HepG2 (cell line): Measurements from ENCODE around the gene C1QL2. TPM values are rescaled to one million over a fixed set of nuclear protein-coding genes. Genes with fewer than 3 reads are reported as not detected.

Experiments
- ETV5 ChIP-seq: IDR thresholded peaks from 2 replicates; pipeline ENCODE4 v1.6.1; 2018; ENCODE audit warnings: missing biosample characterization, missing genetic modification reagents, inconsistent platforms, borderline replicate concordance
- HOXA5 ChIP-seq: sonication (generic); formaldehyde crosslinking; IDR thresholded peaks from 2 replicates; pipeline ENCODE4 v1.4.0; 2020; ENCODE audit warnings: missing genetic modification reagents
- RARA ChIP-seq: IDR thresholded peaks from 2 replicates; pipeline ENCODE4 v1.6.1; 2016; ENCODE audit warnings: missing genetic modification reagents, missing compliant biosample characterization
- SOX13 ChIP-seq, 3 experiments: fragments of 450-650 bp in 1 of 3; sonication (generic) in 1 of 3; formaldehyde crosslinking in 1 of 3; IDR thresholded peaks in 2 of 3; conservative IDR thresholded peaks in 1 of 3; 2 replicates each; pipeline versions ENCODE4 v1.5.0 to v1.6.1; 2016 to 2020; ENCODE audit warnings: antibody characterized with exemption in 1 of 3, mild to moderate bottlenecking in 1 of 3, missing compliant biosample characterization in 1 of 3, missing genetic modification reagents in 1 of 3, moderate library complexity in 1 of 3
- ZNF317 ChIP-seq: sonication (generic); formaldehyde crosslinking; IDR thresholded peaks from 2 replicates; pipeline ENCODE4 v1.5.0; 2020; ENCODE audit warnings: mild to moderate bottlenecking, missing genetic modification reagents
- ZNF318 ChIP-seq: sonication (generic); formaldehyde crosslinking; IDR thresholded peaks from 2 replicates; pipeline ENCODE4 v1.4.0; 2020; ENCODE audit warnings: mild to moderate bottlenecking, missing genetic modification reagents
- polyA plus RNA-seq, 8 experiments: library from polyadenylated mRNA; depleted of rRNA in 3 of 8; stranded (reverse) in 7 of 8; unstranded in 1 of 8; fragments of >200 nt; fragmentation: Illumina TruSeq in 4 of 8; extraction: Trizol in 4 of 8; gene quantifications; 2 replicates each; pipeline versions ENCODE4 v1.2.1 to v1.2.3, GENCODE V29; 2011 to 2016; ENCODE audit warnings: low read depth in 4 of 8, missing spikeins in 1 of 8, mixed read lengths in 1 of 8; ENCODE audit not compliant: insufficient read depth in 1 of 8
- total RNA-seq, 5 experiments: library from RNA; depleted of rRNA; stranded (reverse); fragments of >200 nt; fragmentation: Illumina TruSeq; extraction: Trizol; gene quantifications; 2 replicates each; pipeline ENCODE4 v1.2.3, GENCODE V29; 2016; ENCODE audit warnings: low read depth in 1 of 5

C1QL2 gene
- total and polyA plus RNA-seq, 2 of the 13 experiments (the other 11 are each of a cell fraction or from before 2014, with no cell fraction given): not detected

GRCh38 chr2:119170504-119170903, 12.0 kb upstream of the C1QL2 start (continued):
- TF ChIP-seq RARA (CRISPR knock-in tag): no peak
- TF ChIP-seq SOX13 (IDR thresholded peaks at IDR 0.05): no peak
- TF ChIP-seq SOX13 (CRISPR knock-in tag; conservative IDR thresholded peaks at IDR 0.05 in 1 of 2, IDR thresholded peaks at IDR 0.05 in 1 of 2): no peak
- TF ChIP-seq ZNF318 (CRISPR knock-in tag): no peak
- no peak for TF ChIP-seq HOXA5
- no peak for TF ChIP-seq ZNF317 (CRISPR knock-in tag)
- no peak for TF ChIP-seq ETV5 (CRISPR knock-in tag)
